CD4-positive, alpha-beta memory T cell (primary cell): ENCODE results near the gene RHBDD3. TPM values are rescaled to one million over a fixed set of nuclear protein-coding genes. Genes with fewer than 3 reads are reported as not detected.
A peak's percentile ranks its signal among the peaks of the same experiment; 100 is the strongest.

Experiments used
- CTCF ChIA-PET: fragments of 350-600 bp; sonication (Branson Sonifier 250); formaldehyde crosslinking; loops from one replicate; lab custom pipeline; 2021; ENCODE audit warnings: inconsistent platforms; ENCODE audit not compliant: partially characterized antibody; lab: Charles Lee
- POLR2A ChIA-PET: fragments of 350-600 bp; sonication (Branson Sonifier 250); formaldehyde crosslinking; loops from one replicate; lab custom pipeline; 2021; ENCODE audit not compliant: partially characterized antibody; lab: Charles Lee
- DNase-seq, 5 donors: peaks; one replicate each; pipeline versions ENCODE4 v3.0.0 to v3.0.0-alpha.2; 2020 to 2022; ENCODE audit warnings: mixed read lengths in 1 of 5
- H3K27ac ChIP-seq: one replicate; pipeline ENCODE4 v1.7.0; 2013; ENCODE audit warnings: low read depth, low read length
- H3K27me3 ChIP-seq: 2 replicates; pipeline ENCODE4 v1.7.0; 2013; ENCODE audit warnings: mild to moderate bottlenecking, low read length, moderate library complexity; ENCODE audit not compliant: insufficient read depth
- H3K36me3 ChIP-seq: 2 replicates; pipeline ENCODE4 v1.7.0; 2013; ENCODE audit warnings: mild to moderate bottlenecking, low read length, moderate library complexity; ENCODE audit not compliant: insufficient read depth
- H3K4me1 ChIP-seq: 2 replicates; pipeline ENCODE4 v1.7.0; 2013; ENCODE audit warnings: mild to moderate bottlenecking, low read length, moderate library complexity; ENCODE audit not compliant: insufficient read depth
- H3K4me3 ChIP-seq, 2 donors: one replicate each; pipeline ENCODE4 v1.7.0; 2013; ENCODE audit warnings: low read length in 2 of 2, mild to moderate bottlenecking in 1 of 2
- H3K9me3 ChIP-seq, 2 donors: one replicate each; pipeline ENCODE4 v1.7.0; 2013; ENCODE audit warnings: low read length in 2 of 2, control low read depth in 1 of 2; ENCODE audit not compliant: control insufficient read depth in 1 of 2
- H3K27ac Mint-ChIP-seq, 7 donors: one replicate each; pipeline ENCODE4 v1.8.0; 2020 to 2021; ENCODE audit warnings: mixed read lengths in 7 of 7, mild to moderate bottlenecking in 6 of 7, inconsistent platforms in 3 of 7, moderate library complexity in 3 of 7
- H3K27me3 Mint-ChIP-seq, 2 donors: one replicate each; pipeline ENCODE4 v1.8.0; 2020 to 2021; ENCODE audit warnings: mixed read lengths in 2 of 2
- H3K36me3 Mint-ChIP-seq, 2 donors: one replicate each; pipeline ENCODE4 v1.8.0; 2020 to 2021; ENCODE audit warnings: mixed read lengths in 2 of 2, inconsistent platforms in 1 of 2, mild to moderate bottlenecking in 1 of 2
- H3K4me1 Mint-ChIP-seq, 4 donors: one replicate each; pipeline ENCODE4 v1.8.0; 2020 to 2021; ENCODE audit warnings: mixed read lengths in 4 of 4, mild to moderate bottlenecking in 1 of 4
- H3K4me3 Mint-ChIP-seq, 8 donors: one replicate each; pipeline ENCODE4 v1.8.0; 2020 to 2021; ENCODE audit warnings: mixed read lengths in 8 of 8, mild to moderate bottlenecking in 7 of 8, moderate library complexity in 6 of 8, inconsistent platforms in 3 of 8
- H3K9me3 Mint-ChIP-seq, 8 donors: one replicate each; pipeline ENCODE4 v1.8.0; 2020 to 2021; ENCODE audit warnings: mixed read lengths in 8 of 8, mild to moderate bottlenecking in 5 of 8, inconsistent platforms in 3 of 8, moderate library complexity in 1 of 8
- intact Hi-C: fragments of 100-400 bp; cut with micrococcal nuclease; formaldehyde crosslinking; loops from one replicate; pipeline ENCODE4 v1.15.1; 2023
- polyA plus RNA-seq, 2 donors: library from polyadenylated mRNA; unstranded; fragments of 300-500 nt; fragmentation: Illumina TruSeq; gene quantifications; one replicate each; pipeline ENCODE4 v1.2.3, GENCODE V29; 2021
- total RNA-seq, 2 experiments: library from RNA; stranded (reverse); gene quantifications; one replicate each; pipeline ENCODE4 v1.2.3, GENCODE V29; 2021

RHBDD3 gene
- total and polyA plus RNA-seq, 4 experiments from 2014 or later = 7.8 to 16.1 (median 11.1) TPM

DNA sequence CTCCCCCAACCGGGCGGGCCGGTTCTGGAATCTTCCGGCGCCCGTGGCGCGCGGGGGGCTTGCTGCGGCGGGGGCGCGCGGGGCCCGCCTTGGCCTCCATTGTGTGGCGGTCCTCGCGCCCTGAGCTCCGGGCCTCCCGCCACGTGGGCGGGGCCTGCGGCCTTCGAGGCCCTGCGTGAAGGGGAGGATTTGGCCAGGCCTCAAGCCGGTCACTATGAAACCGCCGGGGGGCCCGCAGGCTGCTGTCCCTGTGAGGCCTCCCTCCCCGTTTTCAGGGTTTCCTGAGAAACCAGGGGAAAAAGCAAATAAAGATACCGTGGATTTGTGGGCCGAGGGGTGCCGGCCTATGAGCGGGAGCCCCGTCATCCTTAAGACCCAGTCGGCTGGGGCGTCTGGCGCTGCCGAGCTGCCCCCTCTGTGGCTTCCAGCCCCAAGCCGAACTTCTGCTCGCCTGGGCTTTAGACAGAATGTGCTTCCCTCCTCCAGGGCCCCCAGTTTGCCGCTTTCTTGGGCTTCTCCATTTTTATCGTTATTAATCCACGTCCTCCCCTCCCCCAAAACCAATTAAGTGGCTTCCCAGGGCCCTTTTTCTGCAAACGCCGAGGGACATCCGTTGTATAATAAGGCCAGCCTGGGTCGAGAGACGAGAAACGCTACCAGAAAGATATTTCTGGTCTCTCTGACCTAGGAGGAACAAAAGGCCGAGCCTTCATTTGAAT lies 889 bp upstream of the RHBDD3 start:
- ChIA-PET CTCF (no interaction called here), POLR2A (interaction anchor here (0.7 to 1.9 kb wide), 4 partner anchors 9 to 336 kb away, joined by 3 to 7 read pairs (median 5); partner anchors contain the start of gene NF2)
- H3K27me3 ChIP-seq = no peaks in the 10 kb centered on the region
- H3K4me3 ChIP-seq = peak overlapping the region; percentile 78 to 79
- Mint-ChIP-seq H3K27me3 (no peaks in the 10 kb centered on the region), H3K4me1 (peaks cover 44 to 70% (median 54%) of the 10 kb centered on the region in 4 donors), H3K36me3 (peaks cover 30 to 54% of the 10 kb centered on the region in 2 donors), H3K9me3 (peaks cover 0 to 3% (median 0%) of the 10 kb centered on the region in 8 donors), H3K4me3 (peak overlapping the region; percentile 91 to 99 (median 98)), H3K27ac (peak overlapping the region; percentile 97 to 100 (median 99))
- H3K27ac ChIP-seq = peak overlapping the region; percentile 99
- no peaks in the 10 kb centered on the region for H3K9me3 ChIP-seq
- H3K36me3 ChIP-seq = peaks cover 24% of the 10 kb centered on the region
- intact Hi-C loops = loop anchor here (2.0 to 5.0 kb wide), 4 partner anchors 334 to 1350 kb away; partner anchors contain the start of genes CHEK2, MTFP1, NF2 and PITPNB
- DNase-seq = peak in 4 of 5 donors; percentile 38 to 65 (median 40)
- peaks cover 62% of the 10 kb centered on the region for H3K4me1 ChIP-seq

DNA sequence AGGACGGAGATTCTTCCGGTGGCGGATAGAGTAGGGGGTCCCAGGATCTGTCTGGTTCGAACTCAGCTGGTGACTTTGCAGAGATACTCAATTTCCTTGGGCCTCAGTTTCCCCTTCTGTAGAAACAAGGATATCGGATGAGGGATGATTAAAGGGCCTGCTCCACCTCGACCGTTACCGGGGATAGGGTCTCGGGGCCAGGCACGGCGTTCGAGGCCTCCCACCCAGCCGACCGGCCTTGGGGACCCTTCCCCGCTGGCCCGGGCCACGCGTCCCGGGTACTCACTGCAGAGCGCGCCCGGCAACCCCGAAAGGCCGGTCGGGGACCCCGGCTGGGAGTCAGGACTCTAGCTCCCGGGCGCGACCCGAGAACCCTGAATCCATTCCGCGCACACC lies 321 bp downstream of the RHBDD3 start:
- peaks cover 12% of the 10 kb centered on the region for H3K36me3 ChIP-seq
- peaks cover 0 to 3% (median 0%) of the 10 kb centered on the region in 8 donors for H3K9me3 Mint-ChIP-seq
- H3K4me1 ChIP-seq = peaks cover 50% of the 10 kb centered on the region
- intact Hi-C loops = loop anchor here (5.0 kb wide), 1 partner anchor 335 kb away; the partner anchor contains the start of gene NF2
- no peaks in the 10 kb centered on the region for H3K27me3 ChIP-seq
- peak overlapping the region; percentile 78 to 79 for H3K4me3 ChIP-seq
- peaks cover 33 to 58% (median 43%) of the 10 kb centered on the region in 4 donors for H3K4me1 Mint-ChIP-seq
- CTCF ChIA-PET = interaction anchor here (0.7 to 1.4 kb wide), 2 partner anchors 20 to 22 kb away, joined by 5 read pairs; no protein-coding TSS in a partner anchor
- no peaks in the 10 kb centered on the region for H3K9me3 ChIP-seq
- H3K36me3 Mint-ChIP-seq = peaks cover 20 to 41% of the 10 kb centered on the region in 2 donors
- peak overlapping the region; percentile 91 to 99 (median 98) for H3K4me3 Mint-ChIP-seq
- no peaks in the 10 kb centered on the region for H3K27me3 Mint-ChIP-seq
- no peak for DNase-seq
- H3K27ac ChIP-seq = peak overlapping the region; percentile 99
- H3K27ac Mint-ChIP-seq = peak overlapping the region; percentile 64 to 100 (median 99)
- POLR2A ChIA-PET = interaction anchor here (0.7 to 1.9 kb wide), 6 partner anchors 13 to 467 kb away, joined by 3 to 7 read pairs (median 5); partner anchors contain the start of genes GAS2L1 and XBP1

DNA sequence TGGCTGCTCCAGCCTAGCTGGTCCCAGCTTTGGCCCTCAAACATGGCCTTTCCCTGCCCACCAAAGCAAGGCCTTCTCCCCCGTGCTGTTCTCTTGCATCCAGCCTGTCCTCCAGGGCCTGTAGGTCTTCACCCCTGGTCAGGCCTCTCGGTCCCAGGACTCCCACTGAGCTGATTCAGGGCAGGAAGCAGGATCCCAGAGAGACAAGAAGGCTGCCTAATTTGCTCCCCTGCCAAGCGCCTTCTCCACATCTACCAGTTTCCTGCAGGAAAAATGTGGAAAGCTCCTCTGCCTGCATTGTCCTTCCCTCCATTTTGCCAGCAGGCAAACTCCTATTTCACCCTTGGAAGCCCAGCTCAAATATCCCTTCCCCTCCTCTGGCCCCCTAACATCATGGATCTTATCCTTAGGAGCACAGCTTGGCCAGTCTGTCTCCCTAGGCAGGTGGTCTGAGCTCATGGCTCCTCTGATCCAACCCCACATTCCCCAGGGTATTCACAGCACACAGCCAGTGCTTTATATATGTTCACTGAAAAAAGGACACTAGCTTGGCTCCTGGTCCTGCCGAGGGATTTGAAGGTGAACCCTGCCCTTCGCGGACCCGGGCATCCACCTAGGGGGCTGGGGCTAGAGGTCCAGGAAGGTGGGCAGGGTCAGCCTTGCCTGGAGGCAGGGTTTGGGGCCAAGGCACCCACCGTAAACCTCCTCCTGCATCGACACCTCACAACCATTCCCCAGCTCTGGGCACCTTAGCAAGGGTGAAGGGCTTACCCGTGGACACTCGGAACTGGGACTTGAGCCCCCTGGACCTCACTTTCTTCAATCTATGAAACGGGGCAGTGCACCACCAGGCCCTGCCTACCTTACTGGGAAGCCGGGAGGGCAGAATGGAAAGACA lies 968 bp downstream of the RHBDD3 start:
- CTCF ChIA-PET = interaction anchor here (0.6 to 1.4 kb wide), 3 partner anchors 21 to 439 kb away, joined by 3 to 5 read pairs (median 5); no protein-coding TSS in a partner anchor
- peaks cover 27 to 52% (median 36%) of the 10 kb centered on the region in 4 donors for H3K4me1 Mint-ChIP-seq
- no peaks in the 10 kb centered on the region for H3K27me3 ChIP-seq
- POLR2A ChIA-PET = interaction anchor here (0.7 to 1.9 kb wide), 6 partner anchors 13 to 467 kb away, joined by 3 to 7 read pairs (median 5); partner anchors contain the start of genes GAS2L1 and XBP1
- H3K9me3 Mint-ChIP-seq = peaks cover 0 to 3% (median 0%) of the 10 kb centered on the region in 8 donors
- peaks cover 14 to 35% of the 10 kb centered on the region in 2 donors for H3K36me3 Mint-ChIP-seq
- intact Hi-C loops = loop anchor here (5.0 kb wide), 1 partner anchor 335 kb away; the partner anchor contains the start of gene NF2
- H3K4me1 ChIP-seq = peaks cover 43% of the 10 kb centered on the region
- peak overlapping the region; percentile 78 to 79 for H3K4me3 ChIP-seq
- H3K27ac Mint-ChIP-seq = peak overlapping the region; percentile 29 to 98 (median 77)
- H3K9me3 ChIP-seq = no peaks in the 10 kb centered on the region
- H3K36me3 ChIP-seq = peaks cover 5% of the 10 kb centered on the region
- H3K27ac ChIP-seq = peak overlapping the region; percentile 99
- H3K4me3 Mint-ChIP-seq = peak overlapping the region; percentile 87 to 99 (median 96)
- no peaks in the 10 kb centered on the region for H3K27me3 Mint-ChIP-seq
- DNase-seq = no peak

DNA sequence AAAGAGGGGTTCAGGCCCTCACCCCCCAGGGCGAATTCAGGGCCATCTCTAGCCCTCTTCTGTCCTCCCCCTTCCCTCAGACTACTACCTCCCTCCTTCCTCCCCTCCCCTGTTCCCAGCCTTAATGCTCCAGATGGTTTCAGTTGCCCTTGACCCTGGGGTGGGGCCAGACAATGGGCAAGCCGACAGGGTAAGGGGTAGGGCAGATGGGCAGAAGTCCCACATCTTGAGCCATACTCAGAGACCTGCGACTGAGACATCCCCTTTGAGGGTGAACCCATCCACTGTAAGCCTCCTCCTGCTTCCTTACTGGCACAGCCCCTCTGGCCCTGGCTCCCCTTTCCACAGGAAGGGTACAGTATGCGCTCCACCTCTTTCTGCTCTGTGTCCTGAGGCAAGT lies 1.9 kb downstream of the RHBDD3 start:
- Mint-ChIP-seq H3K4me1 (peaks cover 22 to 43% (median 29%) of the 10 kb centered on the region in 4 donors), H3K36me3 (peaks cover 8 to 27% of the 10 kb centered on the region in 2 donors), H3K4me3 (peak overlapping the region in 3 of 8 donors; percentile 12 to 51 (median 32)), H3K27me3 (no peaks in the 10 kb centered on the region), H3K27ac (no peak overlapping the region), H3K9me3 (peaks cover 0 to 3% (median 0%) of the 10 kb centered on the region in 8 donors)
- no peaks in the 10 kb centered on the region for H3K36me3 ChIP-seq
- no peaks in the 10 kb centered on the region for H3K9me3 ChIP-seq
- POLR2A ChIA-PET = no interaction called here
- intact Hi-C loops = loop anchor here (5.0 kb wide), 1 partner anchor 336 kb away; the partner anchor contains the start of gene NF2
- no peak for DNase-seq
- no peaks in the 10 kb centered on the region for H3K27me3 ChIP-seq
- H3K4me3 ChIP-seq = no peak overlapping the region
- H3K27ac ChIP-seq = no peak overlapping the region
- CTCF ChIA-PET = no interaction called here
- H3K4me1 ChIP-seq = peaks cover 34% of the 10 kb centered on the region

DNA sequence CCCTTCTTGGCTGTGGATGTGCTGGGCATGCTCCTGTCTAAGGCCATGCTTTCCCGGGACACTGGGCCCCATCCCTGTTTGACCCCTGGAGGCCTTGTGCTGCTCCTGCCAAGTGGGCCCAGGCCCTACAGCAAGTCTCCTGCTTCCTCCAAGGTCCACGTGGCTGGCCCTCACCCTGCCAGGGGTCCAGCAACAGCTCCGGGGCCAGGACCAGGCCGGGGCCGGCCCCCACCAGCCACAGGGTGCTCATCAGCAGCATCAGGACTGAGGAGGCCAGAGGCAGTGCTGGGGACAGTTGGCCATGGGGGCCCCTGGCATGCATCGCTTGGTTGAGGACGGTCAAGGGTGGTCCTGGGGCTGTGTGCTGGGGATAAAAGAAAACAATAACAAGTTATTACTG lies 2.5 kb downstream of the RHBDD3 start:
- Histone ChIP-seq H3K27ac (no peak overlapping the region), H3K27me3 (no peaks in the 10 kb centered on the region), H3K4me3 (no peak overlapping the region), H3K36me3 (no peaks in the 10 kb centered on the region), H3K9me3 (no peaks in the 10 kb centered on the region), H3K4me1 (peaks cover 28% of the 10 kb centered on the region)
- Mint-ChIP-seq H3K4me3 (no peak overlapping the region), H3K36me3 (peaks cover 4 to 21% of the 10 kb centered on the region in 2 donors), H3K27ac (peak overlapping the region in 1 of 7 donors; percentile 7), H3K27me3 (no peaks in the 10 kb centered on the region), H3K9me3 (peaks cover 0 to 3% (median 0%) of the 10 kb centered on the region in 8 donors), H3K4me1 (peaks cover 15 to 37% (median 23%) of the 10 kb centered on the region in 4 donors)
- ChIA-PET CTCF (no interaction called here), POLR2A (no interaction called here)
- intact Hi-C loops = loop anchor here (5.0 kb wide), 1 partner anchor 337 kb away; the partner anchor contains the start of gene NF2
- no peak for DNase-seq

DNA sequence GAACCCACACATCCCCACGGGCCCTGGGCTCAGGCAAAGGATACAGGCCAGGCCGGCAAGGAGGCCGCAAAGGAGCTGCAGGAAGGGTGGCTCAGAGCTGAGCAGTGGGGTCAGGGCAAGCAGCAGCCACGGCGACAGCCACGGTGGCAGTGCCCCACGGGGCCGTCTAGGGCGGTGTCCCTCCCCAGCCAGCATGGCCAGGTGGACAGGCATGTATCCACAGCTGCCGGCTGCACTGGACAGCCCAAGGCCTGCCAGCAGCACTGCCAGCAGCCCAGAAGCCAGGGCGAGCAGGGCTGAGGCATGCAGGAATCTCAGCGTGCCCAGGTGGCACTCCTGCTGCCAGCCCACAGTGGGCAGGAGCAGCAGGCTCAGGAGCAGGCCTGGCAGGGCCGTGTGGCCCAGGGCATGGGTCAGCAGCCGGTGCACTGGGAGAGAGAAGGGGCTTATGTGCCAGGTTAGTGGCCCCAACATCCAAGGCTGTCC lies 3.9 kb downstream of the RHBDD3 start:
- Mint-ChIP-seq H3K27me3 (no peaks in the 10 kb centered on the region), H3K36me3 (peaks cover 4 to 9% of the 10 kb centered on the region in 2 donors), H3K4me3 (no peak overlapping the region), H3K9me3 (peaks cover 0 to 3% (median 0%) of the 10 kb centered on the region in 8 donors), H3K4me1 (peaks cover 9 to 22% (median 12%) of the 10 kb centered on the region in 4 donors), H3K27ac (no peak overlapping the region)
- DNase-seq = no peak
- Histone ChIP-seq H3K27ac (no peak overlapping the region), H3K27me3 (no peaks in the 10 kb centered on the region), H3K36me3 (no peaks in the 10 kb centered on the region), H3K4me3 (no peak overlapping the region), H3K9me3 (no peaks in the 10 kb centered on the region), H3K4me1 (peaks cover 15% of the 10 kb centered on the region)
- intact Hi-C loops = no loop called here
- ChIA-PET CTCF (no interaction called here), POLR2A (no interaction called here)
